ENCODE results near the gene UBE2E1. TPM values are rescaled to one million over a fixed set of nuclear protein-coding genes. Genes with fewer than 3 reads are reported as not detected.

The UBE2E1 gene
- total RNA-seq: 10 to 100 TPM; 39.1 to 71.8 (median 51.6) TPM
- 53.1 TPM for total RNA-seq (2013)
- total RNA-seq: 27.2 to 71.9 (median 44.3) reads per million in 29 experiments

DNA sequence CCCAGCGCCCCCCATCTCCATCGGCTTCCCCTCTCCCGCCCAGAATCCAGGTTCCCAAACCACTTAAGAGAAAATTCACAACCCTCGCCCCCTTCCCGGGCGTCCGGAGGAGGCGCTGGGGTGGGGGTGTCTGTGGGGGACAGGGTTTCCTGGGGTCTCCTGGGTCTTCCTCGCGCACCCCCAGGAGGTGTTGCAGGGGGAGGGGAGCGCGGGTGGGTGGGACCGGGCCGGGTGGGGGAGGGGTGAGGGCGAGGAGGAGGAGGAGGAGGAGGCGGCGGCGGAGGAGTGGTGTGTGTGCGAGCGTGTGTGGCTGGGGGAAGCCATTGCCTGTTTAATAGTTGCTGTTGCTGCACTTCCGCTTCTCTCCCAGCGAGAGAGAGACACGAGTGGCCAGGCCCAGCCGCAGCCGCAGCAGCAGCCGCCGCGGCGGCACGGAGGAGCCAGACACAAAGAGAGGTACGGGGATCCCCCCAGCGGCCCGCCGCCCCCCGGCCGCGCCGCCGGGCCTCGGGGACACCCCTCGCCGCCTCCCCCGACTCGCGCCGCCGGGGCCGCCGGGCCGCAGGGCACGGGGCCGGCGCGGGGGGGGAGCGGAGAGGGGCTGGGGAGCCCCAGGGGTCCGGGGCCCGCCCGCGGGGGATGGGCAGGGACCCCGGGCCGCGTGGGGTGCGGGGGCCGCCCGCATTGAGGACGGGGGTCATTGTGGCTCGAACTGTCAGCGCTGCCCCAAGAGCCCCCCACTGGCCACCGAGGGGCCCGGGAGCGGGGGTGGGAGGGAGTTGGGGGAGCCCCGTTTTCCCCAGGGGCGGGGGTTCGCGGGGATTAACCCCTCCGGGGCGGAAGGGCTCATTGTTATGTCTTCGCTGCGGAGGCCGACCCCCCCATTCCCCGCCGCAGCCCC, at the start of gene UBE2E1:
Gene UBE2E1 (plus strand): TSS at position 323 of the 901 bp plus-strand sequence. CDS start 1,315 bp downstream, outside the sequence.
- no peaks in the 10 kb centered on the region for H3K9me3 Mint-ChIP-seq
- H3K27me3 Mint-ChIP-seq: no peaks in the 10 kb centered on the region
- peak within 1 kb of the TSS; percentile 93 to 96 for H3K27ac Mint-ChIP-seq
- peak; percentile 48 to 88 (median 74) for DNase-seq
- 0% methylated on average over 17 of the region's 82 CpGs for WGBS (ENCODE audit: insufficient coverage)
- Histone ChIP-seq H3K27ac (ENCODE audit: low read length) (peak within 1 kb of the TSS; percentile 65), H3K4me3 (ENCODE audit: control insufficient read depth in 1 of 2, extremely low read depth in 1 of 2, low read length in 1 of 2) (peak within 1 kb of the TSS; percentile 55 to 62), H3K36me3 (ENCODE audit: control insufficient read depth in 2 of 2, extremely low read depth in 1 of 2, insufficient read depth in 1 of 2, low read length in 1 of 2) (no peaks in the 10 kb centered on the region), H3K27me3 (replicated peaks in 1 of 2; ENCODE audit: control insufficient read depth in 2 of 2, extremely low read depth in 1 of 2, insufficient read depth in 2 of 2, low read length in 1 of 2) (no peaks in the 10 kb centered on the region), H3K4me1 (ENCODE audit: control insufficient read depth in 1 of 2, extremely low read depth in 1 of 2, insufficient read depth in 2 of 2, low read length in 2 of 2) (peaks cover 22 to 26% of the 10 kb centered on the region in 2 experiments), H3K9me3 (no peaks in the 10 kb centered on the region)
- H3K4me1 Mint-ChIP-seq: peaks cover 39 to 42% (median 42%) of the 10 kb centered on the region in 3 donors
- peak within 1 kb of the TSS; percentile 96 to 98 (median 98) for H3K4me3 Mint-ChIP-seq
- peak; percentile 82 to 86 (median 84) for ATAC-seq (replicated peaks in 1 of 4)
- ChIA-PET POLR2A (no interaction called here), CTCF (no interaction called here)
- peaks cover under 1% of the 10 kb centered on the region for H3K36me3 Mint-ChIP-seq

DNA sequence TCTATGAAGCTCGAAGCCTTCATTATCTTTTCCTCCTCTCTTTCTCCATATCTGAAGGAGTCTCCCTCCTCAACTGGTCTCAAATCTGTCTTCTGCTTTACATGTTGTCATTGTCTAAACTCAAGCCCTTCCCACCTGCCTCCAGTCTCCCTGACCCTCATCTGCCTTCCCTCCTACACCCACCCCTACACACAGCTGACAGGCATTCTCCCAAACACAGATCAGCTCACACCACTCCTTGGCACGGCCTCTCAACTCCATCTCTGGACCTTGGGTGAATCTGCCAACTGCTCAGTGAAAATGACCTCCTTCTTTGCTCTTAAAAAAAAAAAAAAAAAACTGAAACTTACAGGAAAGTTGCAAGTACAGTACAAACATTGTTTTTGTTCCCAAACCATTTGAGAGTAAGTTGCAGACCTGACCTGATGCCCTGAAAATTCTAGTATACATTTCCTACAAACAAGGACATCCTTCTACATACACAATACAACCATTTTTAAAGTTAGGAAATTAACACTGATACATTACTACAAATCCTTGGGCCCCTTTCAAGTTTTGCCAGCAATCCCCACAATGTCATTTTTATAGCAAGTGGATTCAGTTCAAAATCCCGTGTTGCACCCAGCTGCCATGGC, 49.4 kb upstream of the UBE2E1 start:
- POLR2A ChIA-PET: no interaction called here
- H3K4me3 ChIP-seq (ENCODE audit: control insufficient read depth in 1 of 2, extremely low read depth in 1 of 2, low read length in 1 of 2): no peak overlapping the region
- 83% methylated on average over 2 of the region's 3 CpGs for WGBS (ENCODE audit: insufficient coverage)
- DNase-seq (no peak), ATAC-seq (replicated peaks in 1 of 4) (no peak)
- no peaks in the 10 kb centered on the region for H3K36me3 Mint-ChIP-seq
- H3K36me3 ChIP-seq (ENCODE audit: control insufficient read depth in 2 of 2, extremely low read depth in 1 of 2, insufficient read depth in 1 of 2, low read length in 1 of 2): no peaks in the 10 kb centered on the region
- H3K9me3 Mint-ChIP-seq: no peaks in the 10 kb centered on the region
- no peaks in the 10 kb centered on the region for H3K27me3 ChIP-seq (replicated peaks in 1 of 2; ENCODE audit: control insufficient read depth in 2 of 2, extremely low read depth in 1 of 2, insufficient read depth in 2 of 2, low read length in 1 of 2)
- H3K27ac ChIP-seq (ENCODE audit: low read length): no peak overlapping the region
- no peaks in the 10 kb centered on the region for H3K27me3 Mint-ChIP-seq
- CTCF ChIA-PET: no interaction called here
- no peak overlapping the region for H3K27ac Mint-ChIP-seq
- H3K4me1 Mint-ChIP-seq: peaks cover 7 to 15% (median 9%) of the 10 kb centered on the region in 3 donors
- no peak overlapping the region for H3K4me3 Mint-ChIP-seq
- H3K9me3 ChIP-seq: no peaks in the 10 kb centered on the region
- H3K4me1 ChIP-seq (ENCODE audit: control insufficient read depth in 1 of 2, extremely low read depth in 1 of 2, insufficient read depth in 2 of 2, low read length in 2 of 2): peaks cover 0 to 18% of the 10 kb centered on the region in 2 experiments

DNA sequence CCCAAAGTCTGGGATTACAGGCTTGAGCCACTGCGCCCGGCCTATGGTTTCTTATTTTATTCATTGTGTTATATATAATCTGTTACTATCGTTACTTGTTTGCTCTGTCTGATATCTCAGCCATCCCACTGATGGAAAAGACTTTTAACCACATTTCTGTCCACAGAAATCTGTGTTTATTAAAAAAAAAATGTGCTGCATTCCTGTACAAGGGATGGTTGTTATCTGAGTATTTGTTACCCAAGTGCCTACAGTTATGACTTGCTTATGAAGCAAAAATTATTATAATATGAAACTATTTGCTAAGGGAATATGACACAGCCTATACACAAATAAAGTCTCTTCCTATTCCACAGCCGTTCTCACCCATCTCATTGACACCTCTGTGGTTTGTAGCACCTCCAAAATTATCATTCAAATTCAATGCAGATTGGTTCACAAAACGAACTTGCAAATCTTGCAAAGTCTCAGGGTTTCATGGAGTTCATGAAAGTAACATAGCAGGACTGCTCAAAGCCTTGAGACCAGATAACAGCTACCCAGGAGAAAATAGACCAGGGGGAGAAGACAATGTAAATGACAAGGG, 47.4 kb upstream of the UBE2E1 start:
- Histone ChIP-seq H3K9me3 (no peaks in the 10 kb centered on the region), H3K4me3 (ENCODE audit: control insufficient read depth in 1 of 2, extremely low read depth in 1 of 2, low read length in 1 of 2) (no peak overlapping the region), H3K27ac (ENCODE audit: low read length) (no peak overlapping the region), H3K4me1 (ENCODE audit: control insufficient read depth in 1 of 2, extremely low read depth in 1 of 2, insufficient read depth in 2 of 2, low read length in 2 of 2) (peaks cover 0 to 27% of the 10 kb centered on the region in 2 experiments), H3K27me3 (replicated peaks in 1 of 2; ENCODE audit: control insufficient read depth in 2 of 2, extremely low read depth in 1 of 2, insufficient read depth in 2 of 2, low read length in 1 of 2) (no peaks in the 10 kb centered on the region), H3K36me3 (ENCODE audit: control insufficient read depth in 2 of 2, extremely low read depth in 1 of 2, insufficient read depth in 1 of 2, low read length in 1 of 2) (no peaks in the 10 kb centered on the region)
- no peaks in the 10 kb centered on the region for H3K9me3 Mint-ChIP-seq
- no peaks in the 10 kb centered on the region for H3K36me3 Mint-ChIP-seq
- ATAC-seq (replicated peaks in 1 of 4) (no peak), DNase-seq (peak in 1 of 35 experiments; percentile 35)
- H3K27me3 Mint-ChIP-seq: no peaks in the 10 kb centered on the region
- ChIA-PET CTCF (no interaction called here), POLR2A (no interaction called here)
- H3K4me1 Mint-ChIP-seq: peaks cover 21 to 33% (median 24%) of the 10 kb centered on the region in 3 donors
- H3K27ac Mint-ChIP-seq: no peak overlapping the region
- WGBS (ENCODE audit: insufficient coverage): 20% methylated on average over 1 of the region's 5 CpGs
- no peak overlapping the region for H3K4me3 Mint-ChIP-seq

DNA sequence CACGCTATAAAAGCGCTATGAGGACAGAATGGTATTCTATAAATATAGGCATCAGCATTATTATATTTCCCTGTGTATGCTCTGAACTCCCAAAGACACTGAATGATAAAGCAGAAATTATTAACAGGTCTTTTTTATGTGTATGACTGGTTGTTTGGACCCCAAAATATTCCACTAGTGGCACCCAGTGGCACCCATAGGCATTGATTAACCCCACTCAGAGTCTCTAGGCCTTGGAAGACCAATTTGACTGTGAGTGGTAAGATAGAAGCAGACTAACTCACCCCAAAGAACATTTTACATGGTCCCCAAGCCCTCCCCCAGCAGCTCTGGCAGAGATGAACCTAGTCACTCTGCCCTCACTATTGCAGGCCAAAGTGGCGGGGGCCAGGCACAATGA, 45.4 kb upstream of the UBE2E1 start:
- no peak overlapping the region for H3K27ac ChIP-seq (ENCODE audit: low read length)
- ChIA-PET POLR2A (no interaction called here), CTCF (no interaction called here)
- no peaks in the 10 kb centered on the region for H3K27me3 ChIP-seq (replicated peaks in 1 of 2; ENCODE audit: control insufficient read depth in 2 of 2, extremely low read depth in 1 of 2, insufficient read depth in 2 of 2, low read length in 1 of 2)
- no peaks in the 10 kb centered on the region for H3K9me3 ChIP-seq
- Mint-ChIP-seq H3K4me1 (peaks cover 21 to 33% (median 24%) of the 10 kb centered on the region in 3 donors), H3K9me3 (no peaks in the 10 kb centered on the region), H3K27ac (no peak overlapping the region), H3K27me3 (no peaks in the 10 kb centered on the region), H3K36me3 (no peaks in the 10 kb centered on the region), H3K4me3 (no peak overlapping the region)
- no CpG with 5 or more reads among the region's 3 CpGs for WGBS (ENCODE audit: insufficient coverage)
- H3K4me3 ChIP-seq (ENCODE audit: control insufficient read depth in 1 of 2, extremely low read depth in 1 of 2, low read length in 1 of 2): no peak overlapping the region
- DNase-seq (no peak), ATAC-seq (replicated peaks in 1 of 4) (no peak)
- peaks cover 0 to 27% of the 10 kb centered on the region in 2 experiments for H3K4me1 ChIP-seq (ENCODE audit: control insufficient read depth in 1 of 2, extremely low read depth in 1 of 2, insufficient read depth in 2 of 2, low read length in 2 of 2)
- H3K36me3 ChIP-seq (ENCODE audit: control insufficient read depth in 2 of 2, extremely low read depth in 1 of 2, insufficient read depth in 1 of 2, low read length in 1 of 2): no peaks in the 10 kb centered on the region

DNA sequence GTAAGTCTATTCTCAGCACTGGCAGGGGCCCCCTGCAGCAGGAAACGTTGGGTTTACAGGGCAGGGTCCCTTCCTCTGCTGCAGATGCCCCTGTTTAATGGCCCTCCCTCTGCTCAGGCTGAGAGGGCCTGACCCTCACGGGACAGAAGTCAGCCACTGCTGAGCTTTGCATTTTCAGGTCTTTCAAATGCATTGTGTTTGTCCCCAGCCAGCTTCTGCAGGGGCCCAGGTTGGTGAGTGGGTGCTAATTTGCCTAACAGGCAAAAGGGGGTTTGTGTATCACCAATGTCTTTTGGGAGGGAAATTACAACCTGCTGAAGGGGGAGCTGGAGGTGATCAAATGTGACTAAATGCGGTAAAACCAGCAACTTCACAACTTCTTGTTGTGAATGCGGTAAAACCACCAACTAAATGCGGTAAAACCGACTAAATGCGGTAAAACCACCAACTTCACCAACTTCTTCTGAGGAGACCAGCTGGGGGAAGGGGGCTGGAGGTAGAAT, 44.8 kb upstream of the UBE2E1 start:
- no peaks in the 10 kb centered on the region for H3K9me3 ChIP-seq
- 0% methylated on average over 2 of the region's 7 CpGs for WGBS (ENCODE audit: insufficient coverage)
- POLR2A ChIA-PET: no interaction called here
- H3K4me3 ChIP-seq (ENCODE audit: control insufficient read depth in 1 of 2, extremely low read depth in 1 of 2, low read length in 1 of 2): no peak overlapping the region
- no peaks in the 10 kb centered on the region for H3K27me3 ChIP-seq (replicated peaks in 1 of 2; ENCODE audit: control insufficient read depth in 2 of 2, extremely low read depth in 1 of 2, insufficient read depth in 2 of 2, low read length in 1 of 2)
- Mint-ChIP-seq H3K27ac (peak overlapping the region in 1 of 2 donors; percentile 50), H3K4me3 (no peak overlapping the region), H3K36me3 (no peaks in the 10 kb centered on the region), H3K4me1 (peaks cover 21 to 33% (median 24%) of the 10 kb centered on the region in 3 donors), H3K9me3 (no peaks in the 10 kb centered on the region), H3K27me3 (no peaks in the 10 kb centered on the region)
- CTCF ChIA-PET: no interaction called here
- ATAC-seq (replicated peaks in 1 of 4) (no peak), DNase-seq (peak in 1 of 35 experiments; percentile 11)
- no peaks in the 10 kb centered on the region for H3K36me3 ChIP-seq (ENCODE audit: control insufficient read depth in 2 of 2, extremely low read depth in 1 of 2, insufficient read depth in 1 of 2, low read length in 1 of 2)
- H3K27ac ChIP-seq (ENCODE audit: low read length): no peak overlapping the region
- peaks cover 0 to 27% of the 10 kb centered on the region in 2 experiments for H3K4me1 ChIP-seq (ENCODE audit: control insufficient read depth in 1 of 2, extremely low read depth in 1 of 2, insufficient read depth in 2 of 2, low read length in 2 of 2)

DNA sequence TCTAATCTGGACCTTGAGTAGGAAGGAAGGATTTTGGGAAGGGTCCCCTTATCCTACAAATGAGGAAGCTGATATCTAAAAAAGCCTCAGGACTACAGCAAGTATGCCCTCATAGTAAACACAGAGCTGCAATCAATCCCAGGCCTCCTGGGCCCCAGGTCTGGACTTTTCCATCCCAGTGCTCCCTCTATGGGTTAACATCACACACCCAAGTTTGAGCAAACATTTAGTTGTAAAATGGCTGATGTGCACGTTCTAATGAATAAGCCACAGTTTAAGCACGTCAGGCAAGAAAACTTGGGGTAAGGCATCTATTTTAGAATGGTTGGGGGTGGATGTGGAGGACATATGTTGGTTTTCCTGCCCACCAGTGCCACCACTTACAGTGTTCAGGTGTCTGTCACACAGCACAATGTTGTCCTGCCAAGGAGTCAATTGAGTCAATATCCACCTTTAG, 44.3 kb upstream of the UBE2E1 start:
- 92% methylated on average over 2 of the region's 2 CpGs for WGBS (ENCODE audit: insufficient coverage)
- peaks cover 0 to 27% of the 10 kb centered on the region in 2 experiments for H3K4me1 ChIP-seq (ENCODE audit: control insufficient read depth in 1 of 2, extremely low read depth in 1 of 2, insufficient read depth in 2 of 2, low read length in 2 of 2)
- DNase-seq: peak in 1 of 35 experiments; percentile 29
- ATAC-seq (replicated peaks in 1 of 4): peak in 1 of 4 experiments; percentile 19
- Mint-ChIP-seq H3K4me3 (no peak overlapping the region), H3K4me1 (peaks cover 21 to 33% (median 24%) of the 10 kb centered on the region in 3 donors), H3K27ac (no peak overlapping the region), H3K36me3 (no peaks in the 10 kb centered on the region), H3K9me3 (no peaks in the 10 kb centered on the region), H3K27me3 (no peaks in the 10 kb centered on the region)
- ChIA-PET POLR2A (no interaction called here), CTCF (no interaction called here)
- no peaks in the 10 kb centered on the region for H3K27me3 ChIP-seq (replicated peaks in 1 of 2; ENCODE audit: control insufficient read depth in 2 of 2, extremely low read depth in 1 of 2, insufficient read depth in 2 of 2, low read length in 1 of 2)
- no peaks in the 10 kb centered on the region for H3K36me3 ChIP-seq (ENCODE audit: control insufficient read depth in 2 of 2, extremely low read depth in 1 of 2, insufficient read depth in 1 of 2, low read length in 1 of 2)
- no peak overlapping the region for H3K4me3 ChIP-seq (ENCODE audit: control insufficient read depth in 1 of 2, extremely low read depth in 1 of 2, low read length in 1 of 2)
- H3K9me3 ChIP-seq: no peaks in the 10 kb centered on the region
- H3K27ac ChIP-seq (ENCODE audit: low read length): no peak overlapping the region

Data from T-cell (primary cell).